HEK293 (cell line): ENCODE measurements around the gene VPS35L.

ENCODE experiments used
- CTCF ChIP-seq: fragments of 450-650 bp; formaldehyde crosslinking; IDR thresholded peaks from 2 replicates; pipeline ENCODE4 v1.5.1; 2016; ENCODE audit warnings: missing biosample characterization, missing genetic modification characterization
- ZNF416 ChIP-seq: fragments of 450-650 bp; formaldehyde crosslinking; IDR thresholded peaks from 2 replicates; pipeline ENCODE4 v1.5.1; 2016; ENCODE audit warnings: missing biosample characterization, missing genetic modification characterization
- ZNF776 ChIP-seq: fragments of 450-650 bp; formaldehyde crosslinking; IDR thresholded peaks from 2 replicates; pipeline ENCODE4 v1.5.0; 2017; ENCODE audit warnings: missing biosample characterization, missing genetic modification characterization, borderline replicate concordance
- ZNF792 ChIP-seq: fragments of 450-650 bp; formaldehyde crosslinking; IDR thresholded peaks from 2 replicates; pipeline ENCODE4 v1.5.1; 2016; ENCODE audit warnings: missing biosample characterization, missing genetic modification characterization

GRCh38 chr16:19521471-19522396, 33.8 kb upstream of the VPS35L start, which contains the start of gene GDE1:
- TF ChIP-seq CTCF (peak; percentile 91), ZNF792 (tag by site-specific recombination) (no peak), ZNF416 (tag by site-specific recombination) (no peak), ZNF776 (no peak)
